ENCODE measurements around the gene SYPL1. TPM values are rescaled to one million over a fixed set of nuclear protein-coding genes. Genes with fewer than 3 reads are reported as not detected.

The SYPL1 gene
- total and polyA plus RNA-seq, 5 donors: 72.2 to 86.9 (median 78.0) TPM

DNA sequence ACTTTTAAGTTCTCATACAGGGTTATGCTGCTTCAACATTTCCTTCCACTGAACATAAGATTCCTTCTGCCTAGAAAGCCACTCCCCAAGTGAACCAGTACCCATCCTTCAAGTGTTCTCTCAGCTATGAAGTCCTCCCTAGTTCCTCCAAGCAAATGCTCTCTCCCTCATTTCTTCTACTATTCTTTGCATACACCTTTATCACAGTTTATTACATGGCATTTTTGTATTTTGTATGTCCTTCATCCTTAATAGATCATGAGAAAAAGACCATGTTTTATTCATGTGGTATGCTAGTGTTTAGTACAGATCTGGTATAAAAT is 1.9 kb downstream of the SYPL1 start:
- ATAC-seq (no peak), DNase-seq (no peak)
- intact Hi-C loops (cut with DNase I): loop anchor here in 1 of 4 donors (5.0 kb wide), 1 partner anchor 38 kb away; no protein-coding TSS in a partner anchor
- peak overlapping the region; percentile 7 for H3K4me3 ChIP-seq (ENCODE audit: low read length)
- H3K27ac ChIP-seq (ENCODE audit: low read length): no peak overlapping the region
- H3K9me3 ChIP-seq (ENCODE audit: control insufficient read depth, low read length): no peaks in the 10 kb centered on the region
- peaks cover 8% of the 10 kb centered on the region for H3K4me1 ChIP-seq (ENCODE audit: control insufficient read depth, insufficient read depth, low read length)
- H3K27me3 ChIP-seq (ENCODE audit: control insufficient read depth, insufficient read depth): no peaks in the 10 kb centered on the region

DNA sequence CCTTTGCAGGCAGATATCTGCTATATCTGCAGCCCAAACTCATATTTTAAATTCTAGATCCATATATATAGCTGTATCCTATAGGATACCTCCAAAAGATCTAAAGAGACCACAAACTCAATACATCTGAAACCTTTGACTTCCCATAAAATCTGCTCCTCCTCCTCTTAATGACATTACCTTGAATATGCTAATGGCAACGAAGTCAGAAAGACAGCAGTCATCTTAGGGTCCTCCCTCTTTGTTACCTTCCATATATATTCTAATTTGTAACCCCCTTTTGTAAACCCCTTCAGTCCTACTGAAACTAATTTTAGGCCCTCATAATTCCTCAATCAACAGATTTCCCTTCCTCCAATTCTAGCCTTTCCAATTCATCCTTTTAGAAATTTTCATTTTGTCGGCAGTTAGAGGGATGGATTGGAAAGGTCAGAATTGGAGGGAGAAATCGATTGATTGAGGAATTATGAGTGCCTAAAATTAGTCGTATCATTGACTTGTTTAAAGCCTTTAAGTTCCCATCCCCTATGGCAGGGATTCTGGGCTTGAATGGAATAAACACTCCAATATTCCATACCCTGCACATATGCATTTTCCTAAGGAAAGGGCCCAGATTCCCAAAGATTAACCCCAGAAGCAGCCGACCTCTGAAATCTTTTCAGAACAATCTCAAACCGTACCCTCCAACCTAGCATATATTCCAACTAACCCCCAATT is 2.4 kb downstream of the SYPL1 start:
- H3K4me1 ChIP-seq (ENCODE audit: control insufficient read depth, insufficient read depth, low read length): peaks cover 8% of the 10 kb centered on the region
- no peaks in the 10 kb centered on the region for H3K9me3 ChIP-seq (ENCODE audit: control insufficient read depth, low read length)
- H3K4me3 ChIP-seq (ENCODE audit: low read length): peak overlapping the region; percentile 7
- no peaks in the 10 kb centered on the region for H3K27me3 ChIP-seq (ENCODE audit: control insufficient read depth, insufficient read depth)
- 79% methylated on average over 6 of the region's 6 CpGs for WGBS
- intact Hi-C loops (cut with DNase I): loop anchor here in 1 of 4 donors (5.0 kb wide), 1 partner anchor 37 kb away; no protein-coding TSS in a partner anchor
- DNase-seq: no peak
- no peak for ATAC-seq
- H3K27ac ChIP-seq (ENCODE audit: low read length): no peak overlapping the region

DNA sequence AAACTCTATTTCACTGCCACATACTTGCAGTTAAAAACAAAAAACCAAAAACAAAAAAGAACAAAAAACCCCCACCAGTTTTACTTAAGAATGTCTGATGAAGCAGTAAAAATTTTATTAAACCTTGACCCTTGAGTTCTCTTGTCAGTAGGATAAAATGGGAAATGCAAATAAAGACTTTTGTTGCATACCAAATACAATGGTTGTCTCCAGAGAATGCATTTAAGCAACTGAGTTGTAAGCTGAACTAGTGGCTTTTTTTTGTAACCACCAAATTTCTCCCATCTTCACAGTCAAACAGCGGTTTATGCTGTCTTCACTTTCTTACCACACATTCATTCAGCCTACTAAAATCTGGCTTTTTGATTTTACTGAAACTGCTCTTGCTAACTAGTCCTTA is 3.1 kb downstream of the SYPL1 start:
- DNase-seq: no peak
- ATAC-seq: no peak
- WGBS: 64% methylated on average over 1 of the region's 1 CpG
- H3K27ac ChIP-seq (ENCODE audit: low read length): no peak overlapping the region
- H3K4me1 ChIP-seq (ENCODE audit: control insufficient read depth, insufficient read depth, low read length): peaks cover 8% of the 10 kb centered on the region
- no peaks in the 10 kb centered on the region for H3K9me3 ChIP-seq (ENCODE audit: control insufficient read depth, low read length)
- intact Hi-C loops (cut with DNase I): no loop called here
- no peak overlapping the region for H3K4me3 ChIP-seq (ENCODE audit: low read length)
- no peaks in the 10 kb centered on the region for H3K27me3 ChIP-seq (ENCODE audit: control insufficient read depth, insufficient read depth)

DNA sequence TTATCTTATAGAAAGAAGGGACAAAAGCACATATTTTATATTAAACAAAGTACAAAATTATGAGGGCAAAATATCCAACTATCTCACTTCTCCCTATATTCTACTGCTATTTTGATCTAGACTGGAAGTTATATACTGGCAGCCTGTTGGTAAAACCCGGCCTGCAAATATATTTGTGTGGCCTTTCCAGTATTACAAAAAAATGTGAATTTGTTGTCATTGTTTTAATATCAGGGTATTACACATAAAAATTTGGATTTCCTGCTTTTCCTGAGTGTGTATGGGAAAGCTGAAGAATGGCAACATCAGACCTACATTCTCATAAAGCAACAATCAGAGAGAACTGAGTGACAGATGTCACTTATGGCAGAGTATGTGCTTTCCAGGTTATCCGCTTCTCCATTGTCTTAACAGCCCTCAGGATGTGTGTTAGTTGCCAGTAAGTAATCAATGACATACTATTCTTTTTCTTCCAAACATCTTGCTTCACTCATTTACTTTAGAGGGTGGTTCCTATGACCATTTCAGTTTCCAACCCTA is 7.3 kb downstream of the SYPL1 start:
- intact Hi-C loops (cut with DNase I): no loop called here
- Histone ChIP-seq H3K27ac (ENCODE audit: low read length) (no peak overlapping the region), H3K4me1 (ENCODE audit: control insufficient read depth, insufficient read depth, low read length) (peaks cover 7% of the 10 kb centered on the region), H3K4me3 (ENCODE audit: low read length) (no peak overlapping the region), H3K27me3 (ENCODE audit: control insufficient read depth, insufficient read depth) (no peaks in the 10 kb centered on the region), H3K9me3 (ENCODE audit: control insufficient read depth, low read length) (no peaks in the 10 kb centered on the region)
- ATAC-seq (no peak), DNase-seq (no peak)
- 79% methylated on average over 2 of the region's 2 CpGs for WGBS

GRCh38 chr7:106102387-106102966 is 9.6 kb downstream of the SYPL1 start:
- intact Hi-C loops (cut with DNase I): no loop called here
- Histone ChIP-seq H3K4me3 (ENCODE audit: low read length) (no peak overlapping the region), H3K27me3 (ENCODE audit: control insufficient read depth, insufficient read depth) (no peaks in the 10 kb centered on the region), H3K9me3 (ENCODE audit: control insufficient read depth, low read length) (no peaks in the 10 kb centered on the region), H3K27ac (ENCODE audit: low read length) (no peak overlapping the region), H3K4me1 (ENCODE audit: control insufficient read depth, insufficient read depth, low read length) (peaks cover 5% of the 10 kb centered on the region)
- ATAC-seq (no peak), DNase-seq (no peak)
- WGBS: 92% methylated on average over 6 of the region's 6 CpGs

DNA sequence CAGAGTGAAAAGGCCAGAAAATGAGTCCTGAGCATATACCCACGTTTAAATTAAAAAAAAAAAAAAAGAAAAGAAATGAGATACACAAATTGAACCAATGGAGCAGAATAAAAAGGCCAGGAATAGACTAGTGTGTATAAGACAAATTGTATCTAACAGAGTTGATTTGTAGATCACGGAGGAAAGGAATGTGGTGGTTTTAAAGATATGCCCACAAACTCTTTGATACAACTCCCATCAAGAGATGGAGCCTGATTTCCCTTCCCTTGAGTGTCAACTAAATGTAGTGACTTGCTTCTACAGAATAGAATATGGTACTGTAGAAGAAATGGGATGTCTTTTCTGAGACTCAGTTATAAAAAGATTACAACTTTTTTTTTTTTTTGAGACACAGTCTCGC is 10.4 kb downstream of the SYPL1 start:
- ATAC-seq (no peak), DNase-seq (no peak)
- Histone ChIP-seq H3K27ac (ENCODE audit: low read length) (no peak overlapping the region), H3K27me3 (ENCODE audit: control insufficient read depth, insufficient read depth) (no peaks in the 10 kb centered on the region), H3K4me1 (ENCODE audit: control insufficient read depth, insufficient read depth, low read length) (peaks cover 5% of the 10 kb centered on the region), H3K9me3 (ENCODE audit: control insufficient read depth, low read length) (no peaks in the 10 kb centered on the region), H3K4me3 (ENCODE audit: low read length) (no peak overlapping the region)
- 80% methylated on average over 3 of the region's 3 CpGs for WGBS
- intact Hi-C loops (cut with DNase I): no loop called here

GRCh38 chr7:106100863-106101629 is 11.1 kb downstream of the SYPL1 start:
- no peak overlapping the region for H3K4me3 ChIP-seq (ENCODE audit: low read length)
- H3K27me3 ChIP-seq (ENCODE audit: control insufficient read depth, insufficient read depth): no peaks in the 10 kb centered on the region
- peak overlapping the region; percentile 36 for H3K27ac ChIP-seq (ENCODE audit: low read length)
- 63% methylated on average over 5 of the region's 5 CpGs for WGBS
- intact Hi-C loops (cut with DNase I): no loop called here
- ATAC-seq (peak; percentile 24 to 44), DNase-seq (no peak)
- H3K4me1 ChIP-seq (ENCODE audit: control insufficient read depth, insufficient read depth, low read length): peaks cover 5% of the 10 kb centered on the region
- H3K9me3 ChIP-seq (ENCODE audit: control insufficient read depth, low read length): no peaks in the 10 kb centered on the region

DNA sequence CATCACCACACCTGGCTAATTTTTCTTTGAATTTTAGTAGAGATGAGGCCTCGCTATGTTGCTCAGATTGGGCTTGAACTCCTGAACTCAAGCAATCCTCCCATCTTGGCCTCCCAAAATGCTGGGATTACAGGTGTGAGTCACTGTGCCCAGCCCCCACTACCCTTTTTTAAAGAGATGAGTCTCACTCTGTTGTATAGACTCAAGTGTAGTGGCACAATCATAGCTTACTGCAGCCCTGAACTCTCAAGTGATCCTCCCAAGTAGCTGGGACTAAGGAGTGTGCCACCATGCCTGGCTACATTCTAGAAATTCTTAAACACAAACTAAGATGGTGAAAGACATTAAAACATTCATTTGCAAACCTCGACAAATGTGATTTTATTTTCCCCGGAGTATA is 12.6 kb downstream of the SYPL1 start:
- WGBS: 90% methylated on average over 3 of the region's 3 CpGs
- no peak overlapping the region for H3K4me3 ChIP-seq (ENCODE audit: low read length)
- H3K4me1 ChIP-seq (ENCODE audit: control insufficient read depth, insufficient read depth, low read length): peaks cover 3% of the 10 kb centered on the region
- intact Hi-C loops (cut with DNase I): no loop called here
- ATAC-seq: no peak
- no peaks in the 10 kb centered on the region for H3K9me3 ChIP-seq (ENCODE audit: control insufficient read depth, low read length)
- no peak overlapping the region for H3K27ac ChIP-seq (ENCODE audit: low read length)
- DNase-seq: no peak
- H3K27me3 ChIP-seq (ENCODE audit: control insufficient read depth, insufficient read depth): no peaks in the 10 kb centered on the region

DNA sequence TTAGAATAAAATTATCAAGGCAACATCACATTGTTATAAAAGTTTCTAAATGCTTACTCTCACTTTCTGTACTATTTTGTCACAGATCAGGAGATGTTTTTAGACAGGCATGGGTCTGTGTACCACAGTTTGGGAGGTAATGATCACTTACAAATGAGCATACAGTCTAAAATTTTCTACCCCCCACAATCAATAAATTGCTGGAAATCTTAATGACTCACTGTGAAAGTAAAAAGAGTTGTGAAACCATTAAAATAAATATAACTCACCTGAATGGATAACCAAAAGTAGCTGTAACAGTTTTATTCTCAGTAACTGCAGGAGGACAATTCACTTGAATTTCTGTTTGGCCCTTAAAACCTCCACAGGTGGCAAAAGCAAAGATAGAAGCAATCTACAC is 13.2 kb downstream of the SYPL1 start:
- Histone ChIP-seq H3K9me3 (ENCODE audit: control insufficient read depth, low read length) (no peaks in the 10 kb centered on the region), H3K4me3 (ENCODE audit: low read length) (no peak overlapping the region), H3K27me3 (ENCODE audit: control insufficient read depth, insufficient read depth) (no peaks in the 10 kb centered on the region), H3K27ac (ENCODE audit: low read length) (no peak overlapping the region), H3K4me1 (ENCODE audit: control insufficient read depth, insufficient read depth, low read length) (peaks cover 3% of the 10 kb centered on the region)
- intact Hi-C loops (cut with DNase I): no loop called here
- ATAC-seq (no peak), DNase-seq (no peak)

GRCh38 chr7:106095634-106096033 is 16.5 kb downstream of the SYPL1 start:
- ATAC-seq (no peak), DNase-seq (no peak)
- Histone ChIP-seq H3K4me3 (ENCODE audit: low read length) (no peak overlapping the region), H3K9me3 (ENCODE audit: control insufficient read depth, low read length) (no peaks in the 10 kb centered on the region), H3K27me3 (ENCODE audit: control insufficient read depth, insufficient read depth) (no peaks in the 10 kb centered on the region), H3K4me1 (ENCODE audit: control insufficient read depth, insufficient read depth, low read length) (peaks cover 1% of the 10 kb centered on the region), H3K27ac (ENCODE audit: low read length) (no peak overlapping the region)
- intact Hi-C loops (cut with DNase I): no loop called here
- 68% methylated on average over 1 of the region's 1 CpG for WGBS

GRCh38 chr7:106094780-106095179 is 17.3 kb downstream of the SYPL1 start:
- WGBS: 97% methylated on average over 3 of the region's 3 CpGs
- Histone ChIP-seq H3K4me3 (ENCODE audit: low read length) (no peak overlapping the region), H3K4me1 (ENCODE audit: control insufficient read depth, insufficient read depth, low read length) (peaks cover 1% of the 10 kb centered on the region), H3K27ac (ENCODE audit: low read length) (no peak overlapping the region), H3K27me3 (ENCODE audit: control insufficient read depth, insufficient read depth) (no peaks in the 10 kb centered on the region), H3K9me3 (ENCODE audit: control insufficient read depth, low read length) (no peaks in the 10 kb centered on the region)
- intact Hi-C loops (cut with DNase I): no loop called here
- ATAC-seq (no peak), DNase-seq (no peak)

Data from right cardiac atrium (tissue), 5 donors.